HEK293T (cell line): ENCODE results near the gene TNFRSF25.

Experiments
- BHLHE40 ChIP-seq: fragments of 450-650 bp; IDR thresholded peaks from 2 replicates; pipeline ENCODE4 v1.6.1; 2016; ENCODE audit warnings: mild to moderate bottlenecking, moderate library complexity, borderline replicate concordance
- ELF4 ChIP-seq: fragments of 450-650 bp; IDR thresholded peaks from 2 replicates; pipeline ENCODE4 v1.6.1; 2017; ENCODE audit warnings: antibody characterized with exemption
- FOXA1 ChIP-seq: fragments of 450-650 bp; IDR thresholded peaks from 2 replicates; pipeline ENCODE4 v1.6.1; 2016; ENCODE audit warnings: mild to moderate bottlenecking
- FOXK2 ChIP-seq: fragments of 450-650 bp; IDR thresholded peaks from 2 replicates; pipeline ENCODE4 v1.6.1; 2016; ENCODE audit warnings: mild to moderate bottlenecking
- L3MBTL2 ChIP-seq: fragments of 450-650 bp; conservative IDR thresholded peaks from 2 replicates; pipeline ENCODE4 v1.6.1; 2016; ENCODE audit warnings: mild to moderate bottlenecking
- SP1 ChIP-seq: fragments of 450-650 bp; IDR thresholded peaks from 2 replicates; pipeline ENCODE4 v1.6.1; 2017
- TARDBP ChIP-seq: fragments of 450-650 bp; IDR thresholded peaks from 2 replicates; pipeline ENCODE4 v1.6.1; 2016
- TF ChIP-seq, protein P1 (sequence below): fragments of 450-650 bp; IDR thresholded peaks from 2 replicates; pipeline ENCODE4 v1.6.1; 2016

DNA sequence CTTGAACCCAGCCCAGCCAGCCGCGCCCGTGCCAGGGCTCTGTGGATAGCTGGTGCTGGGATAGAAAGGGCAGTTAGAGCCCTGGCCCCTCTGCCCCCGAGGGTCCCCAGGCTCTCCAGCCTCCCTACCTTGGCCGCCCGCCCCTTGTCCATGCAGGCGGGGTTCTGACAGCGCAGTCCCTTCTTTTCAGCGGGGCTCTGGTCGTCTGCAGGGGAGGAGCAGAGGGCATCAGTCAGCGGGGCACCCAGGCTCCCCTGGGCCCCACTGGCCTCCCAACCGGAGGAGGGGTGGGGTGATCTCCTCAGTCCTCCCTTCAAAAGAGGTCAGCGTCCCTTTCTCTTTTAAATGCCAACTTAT is 30.4 kb upstream of the TNFRSF25 start:
- TF ChIP-seq FOXA1 (no peak), SP1 (no peak), BHLHE40 (no peak), FOXK2 (no peak), TARDBP (no peak), L3MBTL2 (no peak), ELF4 (no peak)
- TF ChIP-seq, protein P1, sequence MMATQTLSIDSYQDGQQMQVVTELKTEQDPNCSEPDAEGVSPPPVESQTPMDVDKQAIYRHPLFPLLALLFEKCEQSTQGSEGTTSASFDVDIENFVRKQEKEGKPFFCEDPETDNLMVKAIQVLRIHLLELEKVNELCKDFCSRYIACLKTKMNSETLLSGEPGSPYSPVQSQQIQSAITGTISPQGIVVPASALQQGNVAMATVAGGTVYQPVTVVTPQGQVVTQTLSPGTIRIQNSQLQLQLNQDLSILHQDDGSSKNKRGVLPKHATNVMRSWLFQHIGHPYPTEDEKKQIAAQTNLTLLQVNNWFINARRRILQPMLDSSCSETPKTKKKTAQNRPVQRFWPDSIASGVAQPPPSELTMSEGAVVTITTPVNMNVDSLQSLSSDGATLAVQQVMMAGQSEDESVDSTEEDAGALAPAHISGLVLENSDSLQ, result no peak
